ENCODE measurements around the gene HACE1.
"Not testable (repeated sequence)": the region's sequence is repeated elsewhere in the genome, so short reads cannot be mapped to it uniquely, and the experiment has no call there.

The HACE1 gene

DNA sequence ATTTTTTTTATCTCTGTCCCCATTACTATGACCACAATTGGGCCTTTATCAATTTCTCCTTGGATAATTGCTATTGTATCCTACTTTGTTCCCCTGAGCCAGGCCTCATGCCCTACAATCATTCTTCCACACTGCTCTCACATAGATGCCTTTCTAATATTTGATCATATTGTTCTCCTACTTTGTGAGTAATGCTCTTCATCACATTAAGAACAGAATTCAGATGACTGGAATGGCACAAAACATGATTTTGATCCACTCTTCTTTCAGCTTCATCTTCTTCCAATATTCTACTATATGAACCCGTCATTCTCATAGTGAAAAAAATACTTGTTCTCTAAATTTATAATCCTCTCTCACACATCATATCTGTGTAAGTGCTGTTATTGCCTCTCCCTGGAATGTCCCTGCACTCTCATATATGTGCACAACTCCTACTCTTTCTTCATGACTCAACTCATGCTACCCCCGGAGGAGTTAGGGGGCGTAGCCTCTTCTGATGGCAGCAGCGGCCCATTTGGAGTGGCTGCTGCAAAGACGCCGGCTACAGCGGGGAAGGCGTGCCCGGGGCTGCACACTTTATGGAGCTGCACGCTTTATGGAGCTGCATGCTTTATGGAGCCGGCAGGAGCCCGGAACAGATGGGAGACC is 25.3 kb upstream of the HACE1 start:
- Histone ChIP-seq H3K36me3 (no peaks in the 10 kb centered on the region), H3K27me3 (no peaks in the 10 kb centered on the region), H3K27ac (no peak overlapping the region), H3K4me1 (no peaks in the 10 kb centered on the region), H3K4me2 (no peak overlapping the region), H4K20me1 (no peaks in the 10 kb centered on the region), H3K4me3 (no peak overlapping the region), H3K9me3 (replicated peaks in 1 of 11) (peaks cover 14 to 23% (median 15%) of the 10 kb centered on the region in 11 experiments), H3K9ac (no peak overlapping the region)
- TF ChIP-seq Cebpa-rat (IDR thresholded peaks at IDR 0.05), result no peak

- no peak for TF ChIP-seq Cebpa-rat (IDR thresholded peaks at IDR 0.05)
- no peak overlapping the region for H3K9ac ChIP-seq
- H3K9me3 ChIP-seq (replicated peaks in 1 of 11), result peaks cover 0 to under 1% (median 0%) of the 10 kb centered on the region in 11 experiments; a peak in 1 of 22 replicates
- H3K27ac ChIP-seq, result no peak overlapping the region
- H3K4me2 ChIP-seq, result no peak overlapping the region
- no peaks in the 10 kb centered on the region for H3K36me3 ChIP-seq
- no peaks in the 10 kb centered on the region for H4K20me1 ChIP-seq
- H3K27me3 ChIP-seq, result no peaks in the 10 kb centered on the region
- H3K4me3 ChIP-seq, result no peak overlapping the region
- H3K4me1 ChIP-seq, result no peaks in the 10 kb centered on the region
Observed at GRCh38 chr6:104881964-104882668, 22.4 kb upstream of the HACE1 start.

- no peak for TF ChIP-seq Cebpa-rat (IDR thresholded peaks at IDR 0.05)
Observed at GRCh38 chr6:104862456-104862855, 2.7 kb upstream of the HACE1 start.

GRCh38 chr6:104860221-104860620 is 502 bp upstream of the HACE1 start:
- TF ChIP-seq Cebpa-rat (IDR thresholded peaks at IDR 0.05), result no peak
- peaks cover 7 to 23% (median 12%) of the 10 kb centered on the region in 10 experiments for H3K4me1 ChIP-seq
- H3K27me3 ChIP-seq, result no peaks in the 10 kb centered on the region
- no peaks in the 10 kb centered on the region for H3K36me3 ChIP-seq
- H4K20me1 ChIP-seq, result peaks cover 0 to 8% (median 0%) of the 10 kb centered on the region in 11 experiments; a peak in 2 of 22 replicates
- H3K9me3 ChIP-seq (replicated peaks in 1 of 11), result no peaks in the 10 kb centered on the region
- peak overlapping the region; percentile 79 to 96 (median 89) for H3K4me3 ChIP-seq
- peak overlapping the region; percentile 80 to 91 (median 88); a peak in 13 of 22 replicates for H3K9ac ChIP-seq
- peak overlapping the region; percentile 38 to 94 (median 84); a peak in 21 of 22 replicates for H3K4me2 ChIP-seq
- H3K27ac ChIP-seq, result peak overlapping the region in 6 of 11 experiments; percentile 77 to 86 (median 80); a peak in 7 of 22 replicates

More at GRCh38 chr6:104862456-104862855, 2.7 kb upstream of the HACE1 start:
- no peak overlapping the region for H3K9ac ChIP-seq
- no peaks in the 10 kb centered on the region for H3K36me3 ChIP-seq
- H3K27me3 ChIP-seq, result no peaks in the 10 kb centered on the region
- no peaks in the 10 kb centered on the region for H3K9me3 ChIP-seq (replicated peaks in 1 of 11)
- peaks cover 7 to 23% (median 12%) of the 10 kb centered on the region in 10 experiments for H3K4me1 ChIP-seq
- H3K4me3 ChIP-seq, result no peak overlapping the region
- H3K4me2 ChIP-seq, result peak overlapping the region in 5 of 11 experiments; percentile 8 to 33 (median 25); a peak in 6 of 22 replicates
- peak overlapping the region in 6 of 11 experiments; percentile 7 to 59 (median 28); a peak in 10 of 22 replicates for H3K27ac ChIP-seq
- peaks cover 0 to 8% (median 0%) of the 10 kb centered on the region in 11 experiments; a peak in 2 of 22 replicates for H4K20me1 ChIP-seq

DNA sequence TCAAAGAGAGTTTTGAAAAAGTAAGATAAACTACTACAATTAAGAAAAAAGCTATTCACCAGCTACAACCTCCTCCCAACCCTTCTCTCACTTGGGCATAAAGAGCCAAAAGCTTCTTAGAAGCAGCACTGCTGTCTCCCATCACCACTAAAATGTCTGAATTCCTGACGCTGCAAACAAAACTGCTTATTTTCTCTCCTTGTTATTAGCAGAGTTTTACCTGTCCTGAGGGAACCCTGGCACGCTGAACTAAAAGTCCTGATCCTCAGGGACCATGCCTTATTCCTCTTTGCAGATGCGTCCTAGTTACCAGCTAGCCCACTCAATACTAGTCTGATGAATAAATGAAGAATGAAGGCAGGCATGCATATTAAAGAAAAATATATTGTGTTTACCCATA is 1.1 kb downstream of the HACE1 start:
- Histone ChIP-seq H4K20me1 (peaks cover 0 to 15% (median 0%) of the 10 kb centered on the region in 11 experiments; a peak in 3 of 22 replicates), H3K27ac (peak overlapping the region in 5 of 11 experiments; percentile 73 to 86 (median 80); a peak in 8 of 22 replicates), H3K9ac (peak overlapping the region; percentile 80 to 91 (median 88)), H3K27me3 (no peaks in the 10 kb centered on the region), H3K4me1 (peaks cover 7 to 23% (median 12%) of the 10 kb centered on the region in 10 experiments), H3K36me3 (no peaks in the 10 kb centered on the region), H3K9me3 (replicated peaks in 1 of 11) (no peaks in the 10 kb centered on the region), H3K4me2 (peak overlapping the region; percentile 83 to 94 (median 88)), H3K4me3 (peak overlapping the region; percentile 79 to 96 (median 89))
- TF ChIP-seq Cebpa-rat (IDR thresholded peaks at IDR 0.05), result no peak

DNA sequence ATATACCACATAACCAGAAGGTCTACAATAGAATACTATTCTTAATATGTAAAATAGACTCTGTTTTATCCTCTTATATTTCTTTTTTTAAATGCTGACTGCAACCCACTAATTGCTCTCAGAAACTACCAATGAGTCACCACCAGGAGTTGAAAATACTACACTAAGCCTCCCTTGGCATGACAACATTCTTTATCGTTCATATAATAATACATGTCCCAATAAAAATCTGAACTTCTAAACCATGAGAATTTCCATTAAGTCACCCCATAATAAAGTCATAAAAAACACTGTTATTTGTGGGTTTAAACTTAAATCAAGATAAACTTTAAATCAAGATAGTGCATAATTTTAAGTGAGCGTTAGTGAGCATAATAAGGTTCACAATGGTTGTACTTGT is 4.2 kb downstream of the HACE1 start:
- H3K9me3 ChIP-seq (replicated peaks in 1 of 11), result no peaks in the 10 kb centered on the region
- H3K36me3 ChIP-seq, result peaks cover 10 to 27% (median 18%) of the 10 kb centered on the region in 11 experiments; a peak in 21 of 22 replicates
- no peak overlapping the region for H3K4me2 ChIP-seq
- no peaks in the 10 kb centered on the region for H3K27me3 ChIP-seq
- H4K20me1 ChIP-seq, result peaks cover 0 to 15% (median 0%) of the 10 kb centered on the region in 11 experiments; a peak in 3 of 22 replicates
- H3K4me3 ChIP-seq, result no peak overlapping the region
- no peak overlapping the region for H3K9ac ChIP-seq
- no peak for TF ChIP-seq Cebpa-rat (IDR thresholded peaks at IDR 0.05)
- H3K27ac ChIP-seq, result no peak overlapping the region
- peaks cover 7 to 13% (median 9%) of the 10 kb centered on the region in 10 experiments; a peak in 19 of 20 replicates for H3K4me1 ChIP-seq

DNA sequence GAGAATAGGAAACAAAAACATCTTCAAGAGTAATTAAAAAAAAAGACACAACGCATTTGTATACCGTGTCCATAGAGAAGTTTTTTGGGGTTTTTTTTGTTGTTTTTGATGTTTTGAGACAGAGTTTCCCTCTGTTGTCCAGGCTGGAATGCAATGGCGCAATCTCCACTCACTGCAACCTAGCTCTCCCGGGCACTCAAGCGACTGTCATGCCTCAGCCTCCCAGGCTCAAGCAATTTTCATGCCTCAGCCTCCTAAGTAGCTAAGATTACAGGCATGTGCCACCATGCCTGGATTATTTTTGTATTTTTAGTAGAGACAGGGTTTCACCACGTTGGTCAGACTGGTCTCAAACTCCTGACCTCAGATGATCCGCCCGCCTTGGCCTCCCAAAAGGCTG is 12.0 kb downstream of the HACE1 start:
- not testable (repeated sequence) for H3K4me1 ChIP-seq; H3K4me2 ChIP-seq; H3K27me3 ChIP-seq; H4K20me1 ChIP-seq; H3K9ac ChIP-seq; H3K9me3 ChIP-seq (replicated peaks in 1 of 11); H3K4me3 ChIP-seq; H3K27ac ChIP-seq
- H3K36me3 ChIP-seq, result peaks cover 31 to 83% (median 52%) of the 10 kb centered on the region in 11 experiments

DNA sequence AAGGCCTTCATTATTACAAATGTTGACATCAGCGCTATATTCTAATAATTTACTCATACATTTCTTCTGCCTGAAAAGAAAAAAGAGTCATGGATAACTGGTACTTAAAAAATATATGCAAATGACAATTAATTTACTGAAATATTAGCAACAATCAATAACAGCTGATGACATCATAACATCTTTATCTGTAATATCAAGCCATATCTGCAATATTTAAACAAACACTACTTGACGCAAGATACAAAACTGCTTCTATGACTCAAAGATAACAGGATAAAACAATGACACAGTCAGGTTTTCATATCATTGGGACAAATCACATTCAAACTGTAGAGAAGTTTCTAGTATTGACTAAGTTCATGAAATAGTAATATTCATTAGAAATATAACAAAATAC is 16.5 kb downstream of the HACE1 start:
- H3K4me1 ChIP-seq, result no peaks in the 10 kb centered on the region
- H3K9me3 ChIP-seq (replicated peaks in 1 of 11), result no peaks in the 10 kb centered on the region
- no peak for TF ChIP-seq Cebpa-rat (IDR thresholded peaks at IDR 0.05)
- H3K4me3 ChIP-seq, result no peak overlapping the region
- H3K27ac ChIP-seq, result no peak overlapping the region
- peaks cover 15 to 75% (median 49%) of the 10 kb centered on the region in 11 experiments; a peak in 21 of 22 replicates for H3K36me3 ChIP-seq
- no peak overlapping the region for H3K9ac ChIP-seq
- H3K27me3 ChIP-seq, result no peaks in the 10 kb centered on the region
- H3K4me2 ChIP-seq, result no peak overlapping the region
- 0 out of 22 replicates have a peak, but pooled peaks cover 0 to 5% (median 0%) of the 10 kb centered on the region in 11 experiments for H4K20me1 ChIP-seq

GRCh38 chr6:104837158-104837557 is 22.6 kb downstream of the HACE1 start:
- H3K4me2 ChIP-seq, result no peak overlapping the region
- H3K27ac ChIP-seq, result no peak overlapping the region
- peaks cover 19 to 79% (median 51%) of the 10 kb centered on the region in 11 experiments for H3K36me3 ChIP-seq
- no peaks in the 10 kb centered on the region for H3K27me3 ChIP-seq
- no peak for TF ChIP-seq Cebpa-rat (IDR thresholded peaks at IDR 0.05)
- no peaks in the 10 kb centered on the region for H3K9me3 ChIP-seq (replicated peaks in 1 of 11)
- H3K4me3 ChIP-seq, result no peak overlapping the region
- H3K4me1 ChIP-seq, result no peaks in the 10 kb centered on the region
- no peak overlapping the region for H3K9ac ChIP-seq
- H4K20me1 ChIP-seq, result no peaks in the 10 kb centered on the region

DNA sequence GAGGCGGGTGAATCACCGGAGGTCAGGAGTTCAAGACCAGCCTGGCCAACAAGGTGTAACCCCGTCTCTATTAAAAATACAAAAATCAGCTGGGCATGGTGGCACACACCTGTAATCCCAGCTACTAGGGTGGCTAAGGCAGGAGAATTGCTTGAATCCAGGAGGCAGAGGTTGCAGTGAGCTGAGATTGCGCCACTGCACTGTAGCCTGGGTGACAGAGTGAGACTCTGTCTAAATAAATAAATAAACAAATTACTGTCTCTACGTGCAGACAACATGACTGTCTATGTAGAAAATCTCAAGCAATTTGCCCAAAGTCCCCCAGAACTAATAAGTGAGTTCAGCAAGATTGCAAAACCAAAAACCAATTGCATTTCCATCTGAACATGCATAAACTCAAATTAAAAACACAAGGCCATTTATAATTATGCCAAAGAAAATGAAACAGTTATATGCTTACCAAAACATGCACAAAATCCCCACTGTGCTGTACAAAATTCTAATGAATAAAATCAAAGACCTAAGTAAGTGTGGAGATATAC is 23.2 kb downstream of the HACE1 start:
- not testable (repeated sequence) for H3K9me3 ChIP-seq (replicated peaks in 1 of 11); H3K4me2 ChIP-seq; H3K27ac ChIP-seq; H3K9ac ChIP-seq; H3K4me1 ChIP-seq; H3K27me3 ChIP-seq; H4K20me1 ChIP-seq; H3K4me3 ChIP-seq
- peaks cover 19 to 76% (median 48%) of the 10 kb centered on the region in 11 experiments for H3K36me3 ChIP-seq
